H9 (cell line): ENCODE measurements around the gene MMP24OS. TPM values are rescaled to one million over a fixed set of nuclear protein-coding genes. Genes with fewer than 3 reads are reported as not detected.

Source experiments
- DNase-seq: peaks from one replicate; pipeline ENCODE4 v3.0.0-alpha.2; 2017
- H2AFZ ChIP-seq: one replicate; pipeline ENCODE4 v1.6.1; 2013; ENCODE audit warnings: mild to moderate bottlenecking, low read length, control low read depth, moderate library complexity
- H2AK5ac ChIP-seq: 2 replicates; pipeline ENCODE4 v1.6.1; 2013; ENCODE audit warnings: low read length, control low read depth, mixed read lengths; ENCODE audit not compliant: insufficient read length
- H2BK120ac ChIP-seq: one replicate; pipeline ENCODE4 v1.6.1; 2013; ENCODE audit warnings: low read depth, mild to moderate bottlenecking, low read length, control low read depth, inconsistent platforms; ENCODE audit not compliant: poor library complexity, severe bottlenecking
- H2BK12ac ChIP-seq: 2 replicates; pipeline ENCODE4 v1.6.1; 2013; ENCODE audit warnings: low read length, control low read depth, mixed read lengths, low read depth; ENCODE audit not compliant: insufficient read length
- H2BK15ac ChIP-seq: 2 replicates; pipeline ENCODE4 v1.6.1; 2013; ENCODE audit warnings: low read depth, low read length, control low read depth
- H2BK20ac ChIP-seq: one replicate; pipeline ENCODE4 v1.6.1; 2013; ENCODE audit warnings: low read depth, mild to moderate bottlenecking, low read length, control low read depth, inconsistent platforms; ENCODE audit not compliant: poor library complexity, severe bottlenecking
- H2BK5ac ChIP-seq: 2 replicates; pipeline ENCODE4 v1.6.1; 2013; ENCODE audit warnings: low read length, control low read depth, mixed read lengths; ENCODE audit not compliant: insufficient read length
- H3K14ac ChIP-seq: 2 replicates; pipeline ENCODE4 v1.6.1; 2013; ENCODE audit warnings: low read length, control low read depth; ENCODE audit not compliant: insufficient read depth
- H3K18ac ChIP-seq: 2 replicates; pipeline ENCODE4 v1.6.1; 2013; ENCODE audit warnings: low read depth, mild to moderate bottlenecking, mixed read lengths, low read length, control low read depth; ENCODE audit not compliant: insufficient read length
- H3K23ac ChIP-seq: 2 replicates; pipeline ENCODE4 v1.6.1; 2013; ENCODE audit warnings: low read length, control low read depth, mixed read lengths, low read depth; ENCODE audit not compliant: insufficient read length
- H3K23me2 ChIP-seq: 2 replicates; pipeline ENCODE4 v1.6.1; 2013; ENCODE audit warnings: low read depth, mild to moderate bottlenecking, mixed read lengths, low read length, control low read depth; ENCODE audit not compliant: insufficient read length, poor library complexity, severe bottlenecking
- H3K27ac ChIP-seq: 2 replicates; pipeline ENCODE4 v1.5.1; 2013; ENCODE audit warnings: low read length, control low read depth, mixed read lengths, low read depth; ENCODE audit not compliant: insufficient read length
- H3K27me3 ChIP-seq: 2 replicates; pipeline ENCODE4 v1.6.1; 2013; ENCODE audit warnings: low read length, control low read depth, inconsistent platforms; ENCODE audit not compliant: insufficient read depth
- H3K4ac ChIP-seq: 2 replicates; pipeline ENCODE4 v1.6.1; 2013; ENCODE audit warnings: low read depth, mild to moderate bottlenecking, control low read depth, inconsistent platforms, low read length, moderate library complexity
- H3K4me1 ChIP-seq: 2 replicates; pipeline ENCODE4 v1.6.1; 2013; ENCODE audit warnings: low read length, control low read depth, inconsistent platforms; ENCODE audit not compliant: insufficient read depth
- H3K4me2 ChIP-seq: 2 replicates; pipeline ENCODE4 v1.6.1; 2013; ENCODE audit warnings: low read length, control low read depth, mixed read lengths; ENCODE audit not compliant: insufficient read length, insufficient read depth
- H3K56ac ChIP-seq: 2 replicates; pipeline ENCODE4 v1.6.1; 2013; ENCODE audit warnings: low read depth, mild to moderate bottlenecking, mixed read lengths, low read length, control low read depth; ENCODE audit not compliant: insufficient read length
- H3K79me1 ChIP-seq: 2 replicates; pipeline ENCODE4 v1.6.1; 2013; ENCODE audit warnings: low read depth, mild to moderate bottlenecking, moderate library complexity, low read length, control low read depth, inconsistent platforms; ENCODE audit not compliant: insufficient read depth, poor library complexity, severe bottlenecking
- H3K79me2 ChIP-seq: 2 replicates; pipeline ENCODE4 v1.6.1; 2013; ENCODE audit warnings: low read length, control low read depth, inconsistent platforms; ENCODE audit not compliant: insufficient read depth
- H3K9ac ChIP-seq: 2 replicates; pipeline ENCODE4 v1.6.1; 2013; ENCODE audit warnings: low read length, control low read depth, mixed read lengths; ENCODE audit not compliant: insufficient read length; ENCODE audit errors: extremely low read depth
- H3K9me3 ChIP-seq: one replicate; pipeline ENCODE4 v1.6.1; 2013; ENCODE audit warnings: low read depth, low read length, inconsistent platforms; ENCODE audit not compliant: control insufficient read depth
- H3T11ph ChIP-seq: one replicate; pipeline ENCODE4 v1.6.1; 2013; ENCODE audit warnings: mild to moderate bottlenecking, low read length, control low read depth, inconsistent platforms
- H4K20me1 ChIP-seq: one replicate; pipeline ENCODE4 v1.6.1; 2013; ENCODE audit not compliant: control insufficient read depth, insufficient read length, insufficient read depth
- H4K5ac ChIP-seq: 2 replicates; pipeline ENCODE4 v1.6.1; 2013; ENCODE audit warnings: low read depth, mild to moderate bottlenecking, mixed read lengths, low read length, control low read depth; ENCODE audit not compliant: insufficient read length
- H4K8ac ChIP-seq: replicated peaks from 2 replicates; pipeline ENCODE4 v1.6.1; 2013; ENCODE audit warnings: low read length, control low read depth, mixed read lengths, low read depth; ENCODE audit not compliant: insufficient read length
- H4K91ac ChIP-seq: 2 replicates; pipeline ENCODE4 v1.6.1; 2013; ENCODE audit warnings: low read depth, mild to moderate bottlenecking, moderate library complexity, mixed read lengths, low read length, control low read depth; ENCODE audit not compliant: insufficient read length
- H3K27ac Mint-ChIP-seq, 3 experiments: 2 replicates in 2 of 3; 3 replicates in 1 of 3; pipeline ENCODE4 v1.8.0; 2020 to 2021; ENCODE audit warnings: mixed read lengths in 3 of 3, mild to moderate bottlenecking in 1 of 3, moderate library complexity in 1 of 3
- H3K27me3 Mint-ChIP-seq: 2 replicates; pipeline ENCODE4 v1.8.0; 2021; ENCODE audit warnings: low read depth, mild to moderate bottlenecking, moderate library complexity, mixed read lengths
- H3K36me3 Mint-ChIP-seq, 3 experiments: 2 replicates in 2 of 3; 3 replicates in 1 of 3; pipeline ENCODE4 v1.8.0; 2020 to 2021; ENCODE audit warnings: low read depth in 3 of 3, mixed read lengths in 3 of 3; ENCODE audit not compliant: insufficient read depth in 1 of 3
- H3K4me1 Mint-ChIP-seq, 2 experiments: 2 replicates each; pipeline ENCODE4 v1.8.0; 2020; ENCODE audit warnings: mixed read lengths in 2 of 2
- H3K4me3 Mint-ChIP-seq, 2 experiments: 2 replicates in 1 of 2; 3 replicates in 1 of 2; pipeline ENCODE4 v1.8.0; 2020 to 2021; ENCODE audit warnings: mild to moderate bottlenecking in 2 of 2, mixed read lengths in 2 of 2, moderate library complexity in 1 of 2
- H3K9me3 Mint-ChIP-seq, 2 experiments: 2 replicates in 1 of 2; 3 replicates in 1 of 2; pipeline ENCODE4 v1.8.0; 2020; ENCODE audit warnings: mild to moderate bottlenecking in 2 of 2, mixed read lengths in 2 of 2, moderate library complexity in 1 of 2
- CTCF ChIP-seq: fragments of 200-600 bp; sonication (generic); conservative IDR thresholded peaks from 3 replicates; pipeline ENCODE4 v1.8.0; 2021; ENCODE audit warnings: antibody characterized with exemption, mild to moderate bottlenecking
- WGBS: extraction: QIAGEN DNeasy Blood & Tissue Kit; methylation state at CpG from one replicate; pipeline ENCODE4 v1.1.7; 2013; ENCODE audit warnings: missing lambda C conversion rate, low lambda C conversion rate, mixed read lengths; ENCODE audit not compliant: insufficient read length; ENCODE audit errors: extremely low coverage; 5-methylcytosine and 5-hydroxymethylcytosine counted together
- total RNA-seq: library from RNA; stranded (reverse); gene quantifications from 2 replicates; pipeline ENCODE4 v1.2.1, GENCODE V29; 2021

MMP24OS gene
- total RNA-seq, 1 experiment from 2014 or later, result 43.8 TPM

GRCh38 chr20:35288325-35289060, 10.6 kb upstream of the MMP24OS start:
- Histone ChIP-seq H3T11ph (no peak overlapping the region), H3K9me3 (no peaks in the 10 kb centered on the region), H2BK12ac (no peak overlapping the region), H2BK5ac (no peak overlapping the region), H3K4me2 (no peak overlapping the region), H3K79me1 (no peaks in the 10 kb centered on the region), H3K23ac (no peak overlapping the region), H3K79me2 (peaks cover 8% of the 10 kb centered on the region), H2AK5ac (no peak overlapping the region), H3K27me3 (no peaks in the 10 kb centered on the region), H2BK20ac (no peak overlapping the region), H3K9ac (no peak overlapping the region), H2BK15ac (no peak overlapping the region), H3K18ac (no peak overlapping the region), H3K56ac (no peak overlapping the region), H3K4ac (no peak overlapping the region), H4K8ac (no peak overlapping the region), H4K91ac (no peak overlapping the region), H3K14ac (no peak overlapping the region; the same call in 1 of the 2 replicates), H2AFZ (no peak overlapping the region), H3K27ac (no peak overlapping the region), H4K5ac (no peak overlapping the region), H3K23me2 (peaks cover 4% of the 10 kb centered on the region), H3K4me1 (peaks cover 7% of the 10 kb centered on the region), H4K20me1 (no peaks in the 10 kb centered on the region), H2BK120ac (no peak overlapping the region)
- no CpG with 5 or more reads among the region's 19 CpGs for WGBS
- no peak for TF ChIP-seq CTCF
- Mint-ChIP-seq H3K36me3 (peaks cover 0 to 6% (median 1%) of the 10 kb centered on the region in 3 experiments; a peak in 4 of 7 replicates), H3K4me3 (no peak overlapping the region), H3K27ac (no peak overlapping the region), H3K4me1 (peaks cover 14 to 15% of the 10 kb centered on the region in 2 experiments), H3K27me3 (peaks cover 10% of the 10 kb centered on the region), H3K9me3 (no peaks in the 10 kb centered on the region)
- DNase-seq, result no peak
